Testis (tissue), 2 donors: ENCODE data around the gene ELFN2.

Experiments used
- CTCF ChIP-seq, 3 experiments: fragments of 450-650 bp in 2 of 3; fragments of 200-600 bp in 1 of 3; sonication (generic) in 1 of 3; IDR thresholded peaks; one replicate each; pipeline ENCODE4 v1.5.1; 2016 to 2019; ENCODE audit warnings: antibody characterized with exemption in 3 of 3, mild to moderate bottlenecking in 2 of 3, moderate library complexity in 1 of 3
- POLR2A ChIP-seq: fragments of 450-650 bp; IDR thresholded peaks from one replicate; pipeline ENCODE4 v1.6.1; 2017; ENCODE audit warnings: antibody characterized with exemption, mild to moderate bottlenecking, moderate library complexity

GRCh38 chr22:37449331-37450001 lies 22.2 kb upstream of the ELFN2 start:
- TF ChIP-seq CTCF (IDR thresholded peaks at IDR 0.05) (no peak), POLR2A (no peak)
